H1 (cell line): ENCODE results near the gene LSM3. TPM values are rescaled to one million over a fixed set of nuclear protein-coding genes. Genes with fewer than 3 reads are reported as not detected.

Experiments
- CTCF ChIA-PET: fragments of 300-600 bp; sonication (Branson Sonifier 250); formaldehyde crosslinking; loops from one replicate; lab custom pipeline; 2021; ENCODE audit not compliant: partially characterized antibody; lab: Charles Lee
- POLR2A ChIA-PET: fragments of 300-600 bp; sonication (Branson Sonifier 250); formaldehyde crosslinking; loops from one replicate; lab custom pipeline; 2021; ENCODE audit warnings: inconsistent platforms; ENCODE audit not compliant: partially characterized antibody; lab: Charles Lee
- DNase-seq, 2 experiments: peaks; one replicate each; pipeline versions ENCODE4 v3.0.0 to v3.0.0-alpha.2; 2010 to 2022; ENCODE audit warnings: low spot score in 2 of 2, low read depth in 1 of 2, mixed read lengths in 1 of 2
- FAIRE-seq: peaks from 2 replicates; lab custom pipeline; 2011; peaks lifted over from hg19 to GRCh38; lab: Jason Lieb, UNC
- H2AFZ ChIP-seq: 2 replicates; pipeline ENCODE4 v1.8.1; 2012; ENCODE audit warnings: low read length, inconsistent platforms
- H2AK5ac ChIP-seq: 2 replicates; pipeline ENCODE4 v1.6.1; 2013; ENCODE audit warnings: low read depth, low read length
- H2BK120ac ChIP-seq: replicated peaks from 2 replicates; pipeline ENCODE3; 2013; ENCODE audit warnings: low read depth, low read length, inconsistent platforms
- H2BK12ac ChIP-seq: 2 replicates; pipeline ENCODE4 v1.6.1; 2013; ENCODE audit warnings: low read depth, low read length
- H2BK15ac ChIP-seq: 2 replicates; pipeline ENCODE4 v1.6.1; 2013; ENCODE audit warnings: low read length
- H2BK20ac ChIP-seq: 2 replicates; pipeline ENCODE4 v1.6.1; 2013; ENCODE audit warnings: low read length
- H2BK5ac ChIP-seq: 2 replicates; pipeline ENCODE4 v1.6.1; 2013; ENCODE audit warnings: low read depth, low read length
- H3K14ac ChIP-seq: 2 replicates; pipeline ENCODE4 v1.6.1; 2013; ENCODE audit warnings: inconsistent platforms; ENCODE audit not compliant: insufficient read length
- H3K18ac ChIP-seq: 2 replicates; pipeline ENCODE4 v1.6.1; 2013; ENCODE audit warnings: low read length; ENCODE audit errors: extremely low read depth
- H3K23ac ChIP-seq: 2 replicates; pipeline ENCODE4 v1.6.1; 2013; ENCODE audit warnings: inconsistent platforms; ENCODE audit not compliant: insufficient read length
- H3K23me2 ChIP-seq: 2 replicates; pipeline ENCODE4 v1.6.1; 2013; ENCODE audit warnings: low read depth, low read length
- H3K27ac ChIP-seq: 2 replicates; pipeline ENCODE4 v1.6.1; 2011; ENCODE audit warnings: low read depth, low read length, inconsistent platforms
- H3K27me3 ChIP-seq, 4 experiments: replicated peaks in 1 of 4; 1 replicate in 1 of 4; 2 replicates in 3 of 4; pipeline versions ENCODE4 v1.6.1 to v1.8.1; 2011 to 2013; ENCODE audit warnings: low read length in 3 of 4, mild to moderate bottlenecking in 3 of 4, inconsistent platforms in 2 of 4, mixed read lengths in 2 of 4, moderate library complexity in 1 of 4; ENCODE audit not compliant: control insufficient read depth in 3 of 4, insufficient read depth in 3 of 4; ENCODE audit errors: extremely low read depth in 1 of 4
- H3K36me3 ChIP-seq, 4 experiments: 2 replicates each; pipeline versions ENCODE4 v1.6.1 to v1.8.1; 2011 to 2013; ENCODE audit warnings: mild to moderate bottlenecking in 4 of 4, low read length in 3 of 4, moderate library complexity in 2 of 4, control low read depth in 1 of 4, inconsistent platforms in 1 of 4; ENCODE audit not compliant: insufficient read depth in 4 of 4, control insufficient read depth in 2 of 4
- H3K4ac ChIP-seq: replicated peaks from 2 replicates; pipeline ENCODE3; 2013; ENCODE audit warnings: low read length, low read depth, mixed read lengths, inconsistent platforms; ENCODE audit not compliant: insufficient read length
- H3K4me1 ChIP-seq, 4 experiments: replicated peaks in 1 of 4; 1 replicate in 1 of 4; 2 replicates in 3 of 4; pipeline versions ENCODE4 v1.6.1 to v1.8.1; 2011 to 2013; ENCODE audit warnings: low read length in 3 of 4, inconsistent platforms in 2 of 4, mixed read lengths in 1 of 4; ENCODE audit not compliant: insufficient read depth in 4 of 4, control insufficient read depth in 3 of 4
- H3K4me2 ChIP-seq, 2 experiments: 2 replicates each; pipeline versions ENCODE4 v1.6.1 to v1.8.1; 2011 to 2013; ENCODE audit warnings: low read depth in 2 of 2, low read length in 2 of 2, control low read depth in 1 of 2, inconsistent platforms in 1 of 2, mild to moderate bottlenecking in 1 of 2; ENCODE audit not compliant: insufficient read depth in 1 of 2
- H3K4me3 ChIP-seq, 4 experiments: fragments of 200-600, 300-600 bp in 1 of 4; sonication (generic), shearing (Covaris generic), sonication (Bioruptor Twin) in 1 of 4; 2 replicates each; pipeline versions ENCODE4 v1.5.1 to v1.8.1; 2011 to 2016; ENCODE audit warnings: low read length in 4 of 4, low read depth in 3 of 4, control low read depth in 2 of 4, inconsistent platforms in 2 of 4, mild to moderate bottlenecking in 2 of 4, mixed read lengths in 1 of 4, moderate library complexity in 1 of 4; ENCODE audit not compliant: insufficient read depth in 2 of 4; ENCODE audit errors: extremely low read depth in 1 of 4
- H3K56ac ChIP-seq: replicated peaks from 2 replicates; pipeline ENCODE3; 2013; ENCODE audit warnings: low read depth, mild to moderate bottlenecking, mixed read lengths, low read length, inconsistent platforms; ENCODE audit not compliant: insufficient read length
- H3K79me1 ChIP-seq: 2 replicates; pipeline ENCODE4 v1.6.1; 2013; ENCODE audit warnings: low read depth, low read length, control low read depth
- H3K79me2 ChIP-seq, 2 experiments: 2 replicates each; pipeline versions ENCODE4 v1.6.1 to v1.8.1; 2012 to 2013; ENCODE audit warnings: low read length in 2 of 2, mild to moderate bottlenecking in 2 of 2, inconsistent platforms in 1 of 2; ENCODE audit not compliant: insufficient read depth in 2 of 2, control insufficient read depth in 1 of 2
- H3K9ac ChIP-seq, 4 experiments: replicated peaks in 1 of 4; 1 replicate in 1 of 4; 2 replicates in 3 of 4; pipeline versions ENCODE4 v1.6.1 to v1.8.1; 2011 to 2013; ENCODE audit warnings: low read depth in 3 of 4, low read length in 3 of 4, control low read depth in 2 of 4, mild to moderate bottlenecking in 2 of 4, moderate library complexity in 2 of 4, inconsistent platforms in 1 of 4; ENCODE audit errors: extremely low read depth in 1 of 4
- H3K9me3 ChIP-seq, 2 experiments: 2 replicates each; pipeline versions ENCODE4 v1.6.1 to v1.8.1; 2012 to 2013; ENCODE audit warnings: mild to moderate bottlenecking in 2 of 2, moderate library complexity in 2 of 2, control low read depth in 1 of 2, inconsistent platforms in 1 of 2, low read depth in 1 of 2, low read length in 1 of 2, mixed read lengths in 1 of 2; ENCODE audit not compliant: insufficient read depth in 2 of 2
- H4K20me1 ChIP-seq, 2 experiments: replicated peaks in 1 of 2; 2 replicates each; pipeline versions ENCODE3 to v1.8.1; 2011 to 2013; ENCODE audit warnings: inconsistent platforms in 2 of 2, low read length in 2 of 2, mild to moderate bottlenecking in 1 of 2; ENCODE audit not compliant: insufficient read depth in 2 of 2, control insufficient read depth in 1 of 2
- H4K5ac ChIP-seq: 2 replicates; pipeline ENCODE4 v1.6.1; 2013; ENCODE audit warnings: low read length, low read depth, mixed read lengths, inconsistent platforms; ENCODE audit not compliant: insufficient read length
- H4K8ac ChIP-seq: 2 replicates; pipeline ENCODE4 v1.8.0; 2013; ENCODE audit warnings: mild to moderate bottlenecking, moderate library complexity, low read length, inconsistent platforms; ENCODE audit not compliant: insufficient read depth; ENCODE audit errors: extremely low read depth
- H4K91ac ChIP-seq: replicated peaks from 2 replicates; pipeline ENCODE3; 2013; ENCODE audit warnings: low read length, mixed read lengths, inconsistent platforms; ENCODE audit not compliant: insufficient read length
- ATF2 ChIP-seq: IDR thresholded peaks from 2 replicates; pipeline ENCODE4 v1.6.1; 2012; ENCODE audit warnings: low read length, inconsistent platforms
- CHD1 ChIP-seq: IDR thresholded peaks from 2 replicates; pipeline ENCODE4 v1.6.1; 2012; ENCODE audit warnings: low read depth, low read length, improper control_type of control experiment
- NANOG ChIP-seq: IDR thresholded peaks from 2 replicates; pipeline ENCODE4 v1.6.1; 2011; ENCODE audit warnings: low read length, low read depth, mild to moderate bottlenecking, inconsistent platforms; ENCODE audit not compliant: insufficient read depth, poor library complexity, severe bottlenecking
- SIN3A ChIP-seq, 2 experiments: IDR thresholded peaks in 1 of 2; conservative IDR thresholded peaks in 1 of 2; 2 replicates each; pipeline ENCODE4 v1.6.1; 2011 to 2012; ENCODE audit warnings: low read length in 2 of 2, improper control_type of control experiment in 1 of 2, low read depth in 1 of 2, mild to moderate bottlenecking in 1 of 2
- WGBS, 2 experiments: shearing (Covaris generic) in 1 of 2; methylation state at CpG; one replicate each; pipeline versions ENCODE4 v1.1.6 to v1.1.7; 2013 to 2015; ENCODE audit warnings: low lambda C conversion rate in 2 of 2, mixed read lengths in 2 of 2, inconsistent platforms in 1 of 2, low coverage in 1 of 2, missing lambda C conversion rate in 1 of 2; ENCODE audit not compliant: insufficient replicate concordance in 2 of 2, insufficient coverage in 1 of 2, insufficient read length in 1 of 2; ENCODE audit errors: extremely low coverage in 1 of 2, missing lambda C conversion rate in 1 of 2; 5-methylcytosine and 5-hydroxymethylcytosine counted together
- polyA plus RNA-seq, 7 experiments: library from polyadenylated mRNA; depleted of rRNA in 3 of 7; stranded (reverse) in 5 of 7; unstranded in 2 of 7; fragments of >200 nt in 5 of 7; fragments of 200-250 nt in 2 of 7; gene quantifications; 1 replicate in 5 of 7; 2 replicates in 1 of 7; 4 replicates in 1 of 7; pipeline versions ENCODE4 v1.2.1 to v1.2.3, GENCODE V29; 2011 to 2013; ENCODE audit warnings: missing spikeins in 2 of 7, mixed read lengths in 2 of 7
- total RNA-seq: library from RNA; stranded (reverse); fragmentation: NEBNext Ultra II Directional; extraction: Animal tissue kit (Norgen Biotek cat#: 25700); gene quantifications from 2 replicates; pipeline ENCODE4 v1.2.1, GENCODE V29; 2021

LSM3 gene
- total and polyA plus RNA-seq, 2 of the 8 experiments (the other 6 are each of a cell fraction or from before 2014, with no cell fraction given): 7.1 to 25.4 TPM

- WGBS, 2 experiments: 82% methylated on average over 2 of the region's 2 CpGs; no CpG with 5 or more reads in 1 of the 2 experiments
- no peak overlapping the region for H2BK5ac ChIP-seq
- no peak overlapping the region for H2AK5ac ChIP-seq
- no peak overlapping the region for H3K9ac ChIP-seq
- H3K4me1 ChIP-seq: no peaks in the 10 kb centered on the region
- no peak overlapping the region for H4K91ac ChIP-seq
- no peaks in the 10 kb centered on the region for H3K79me1 ChIP-seq
- no peak overlapping the region for H3K56ac ChIP-seq
- peaks cover 0 to 6% of the 10 kb centered on the region in 2 experiments; a peak in 1 of 4 replicates for H3K79me2 ChIP-seq
- ChIA-PET CTCF (interaction anchor here (0.6 kb wide), 1 partner anchor 63 kb away, joined by 3 read pairs; no protein-coding TSS in a partner anchor), POLR2A (interaction anchor here (0.8 kb wide), 1 partner anchor 24 kb away, joined by 3 read pairs; no protein-coding TSS in a partner anchor)
- H4K20me1 ChIP-seq: peaks cover 0 to 3% of the 10 kb centered on the region in 2 experiments
- H3K4me2 ChIP-seq: no peak overlapping the region
- no peak overlapping the region for H2AFZ ChIP-seq
- no peak overlapping the region for H4K8ac ChIP-seq
- DNase-seq (no peak), FAIRE-seq (no peak)
- H3K23me2 ChIP-seq: no peaks in the 10 kb centered on the region
- no peak overlapping the region for H3K27ac ChIP-seq
- H3K23ac ChIP-seq: no peak overlapping the region
- H3K14ac ChIP-seq: no peak overlapping the region
- H2BK120ac ChIP-seq: no peak overlapping the region
- H3K18ac ChIP-seq: no peak overlapping the region
- H2BK20ac ChIP-seq: no peak overlapping the region
- H3K9me3 ChIP-seq: no peaks in the 10 kb centered on the region
- no peak overlapping the region for H4K5ac ChIP-seq
- no peak overlapping the region for H3K4me3 ChIP-seq
- no peak overlapping the region for H2BK15ac ChIP-seq
- peaks cover 19 to 71% (median 60%) of the 10 kb centered on the region in 4 experiments; a peak in 7 of 8 replicates for H3K36me3 ChIP-seq
- no peak overlapping the region for H2BK12ac ChIP-seq
- no peaks in the 10 kb centered on the region for H3K27me3 ChIP-seq
- no peak overlapping the region for H3K4ac ChIP-seq
- TF ChIP-seq ATF2 (no peak), CHD1 (no peak), NANOG (no peak), SIN3A (conservative IDR thresholded peaks at IDR 0.05 in 1 of 2, IDR thresholded peaks at IDR 0.05 in 1 of 2; ENCODE audit: low read depth in 1 of 2, low read length in 2 of 2) (no peak)
These were observed 9.2 kb upstream of the LSM3 start for GRCh38 chr3:14169435-14169834.
